Measurements from ENCODE around the gene PDCD11.
A peak's percentile ranks its signal among the peaks of the same experiment; 100 is the strongest.

Gene PDCD11

GRCh38 chr10:103457176-103457712, 60.8 kb downstream of the PDCD11 start:
- no peak for DNase-seq (ENCODE audit: low read depth)
- no peak for TF ChIP-seq CTCF (IDR thresholded peaks at IDR 0.05; ENCODE audit: low read length, missing control alignments)
- H3K4me3 ChIP-seq (replicated peaks; ENCODE audit: low read depth, low read length): no peak overlapping the region

GRCh38 chr10:103457896-103458583, 61.6 kb downstream of the PDCD11 start:
- no peak for TF ChIP-seq CTCF (IDR thresholded peaks at IDR 0.05; ENCODE audit: low read length, missing control alignments)
- no peak for DNase-seq (ENCODE audit: low read depth)
- H3K4me3 ChIP-seq (replicated peaks; ENCODE audit: low read depth, low read length): no peak overlapping the region

- TF ChIP-seq CTCF (IDR thresholded peaks at IDR 0.05; ENCODE audit: low read length, missing control alignments): no peak
- no peak within 1 kb of the TSS for H3K4me3 ChIP-seq (replicated peaks; ENCODE audit: low read depth, low read length)
- DNase-seq (ENCODE audit: low read depth): no peak
Observed at GRCh38 chr10:103458720-103459119, 62.3 kb downstream of the PDCD11 start, which contains the start of gene CALHM1. Gene CALHM1 (minus strand): TSS chr10:103458900. CDS start chr10:103458751, 149 bp downstream.

- no peak overlapping the region for H3K4me3 ChIP-seq (replicated peaks; ENCODE audit: low read depth, low read length)
- DNase-seq (ENCODE audit: low read depth): no peak
- TF ChIP-seq CTCF (IDR thresholded peaks at IDR 0.05; ENCODE audit: low read length, missing control alignments): no peak
Observed at GRCh38 chr10:103459615-103460014, 63.2 kb downstream of the PDCD11 start.

- DNase-seq (ENCODE audit: low read depth): peak; percentile 21
- TF ChIP-seq CTCF (IDR thresholded peaks at IDR 0.05; ENCODE audit: low read length, missing control alignments): no peak
- no peak overlapping the region for H3K4me3 ChIP-seq (replicated peaks; ENCODE audit: low read depth, low read length)
Observed at GRCh38 chr10:103463499-103463898, 67.1 kb downstream of the PDCD11 start.

GRCh38 chr10:103465411-103466179, 69.2 kb downstream of the PDCD11 start:
- no peak for TF ChIP-seq CTCF (IDR thresholded peaks at IDR 0.05; ENCODE audit: low read length, missing control alignments)
- no peak for DNase-seq (ENCODE audit: low read depth)
- no peak overlapping the region for H3K4me3 ChIP-seq (replicated peaks; ENCODE audit: low read depth, low read length)
